ENCODE data around the gene PRSS48.
"Not testable (repeated sequence)": the region's sequence is repeated elsewhere in the genome, so short reads cannot be mapped to it uniquely, and the experiment has no call there.

The PRSS48 gene

DNA sequence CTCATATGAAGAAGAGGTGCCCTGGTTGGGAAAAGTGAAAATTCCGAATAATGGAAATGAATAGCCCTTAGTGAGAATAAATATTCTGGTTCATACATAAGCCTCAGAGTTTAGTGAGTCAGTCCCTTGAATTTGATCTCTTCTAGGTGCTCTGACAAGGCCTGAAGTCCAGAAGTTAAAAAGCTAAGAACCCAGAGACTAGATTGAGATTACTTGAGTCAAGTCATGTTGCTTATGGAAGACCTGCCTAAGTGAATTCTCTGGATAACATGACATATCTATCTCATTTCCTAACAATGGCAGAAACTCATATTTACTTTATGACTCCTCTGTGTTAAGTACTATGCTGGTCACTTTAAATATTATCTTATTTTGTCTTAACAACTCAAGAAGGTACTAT lies 10.5 kb upstream of the PRSS48 start:
- no peak for DNase-seq

- no peak for DNase-seq
Measured at GRCh38 chr4:151267104-151267503, 9.9 kb upstream of the PRSS48 start.

GRCh38 chr4:151267822-151268535 lies 9.0 kb upstream of the PRSS48 start:
- DNase-seq = no peak

GRCh38 chr4:151268905-151269304 lies 8.1 kb upstream of the PRSS48 start:
- not testable (repeated sequence) for DNase-seq

DNA sequence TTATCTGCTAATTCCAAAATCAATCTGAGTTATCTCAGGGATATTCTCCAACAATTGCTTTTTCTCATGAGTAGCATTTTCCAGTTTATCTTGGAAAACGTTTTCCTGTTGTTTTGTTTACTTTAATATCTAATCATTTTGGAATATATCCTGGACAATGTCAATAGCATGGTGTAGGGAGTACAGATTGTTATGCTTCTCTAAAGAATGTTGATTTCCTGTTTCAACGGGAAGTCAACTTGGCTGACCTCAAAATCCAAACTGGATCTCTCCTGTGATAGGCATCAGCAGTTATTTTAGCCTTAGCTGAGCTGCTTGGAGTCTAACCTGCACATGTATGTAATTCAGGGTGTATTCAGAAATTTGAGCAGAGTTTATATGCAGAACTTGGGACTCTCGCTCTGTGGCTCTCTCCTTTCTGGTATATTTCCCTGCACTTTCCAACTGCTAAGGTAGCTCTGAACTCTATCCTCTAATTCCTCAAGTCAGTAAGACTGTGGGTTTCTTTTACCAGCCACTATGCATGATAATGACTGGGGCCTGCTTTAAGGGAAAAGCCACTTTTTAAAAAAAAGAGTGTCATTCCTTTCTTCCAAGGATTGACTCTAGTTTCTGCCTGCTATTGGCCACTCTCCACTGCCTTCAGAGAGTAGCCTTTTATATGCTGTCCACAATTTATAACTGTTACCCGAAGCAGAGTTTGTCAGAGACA lies 7.7 kb downstream of the PRSS48 start:
- no peak for DNase-seq

DNA sequence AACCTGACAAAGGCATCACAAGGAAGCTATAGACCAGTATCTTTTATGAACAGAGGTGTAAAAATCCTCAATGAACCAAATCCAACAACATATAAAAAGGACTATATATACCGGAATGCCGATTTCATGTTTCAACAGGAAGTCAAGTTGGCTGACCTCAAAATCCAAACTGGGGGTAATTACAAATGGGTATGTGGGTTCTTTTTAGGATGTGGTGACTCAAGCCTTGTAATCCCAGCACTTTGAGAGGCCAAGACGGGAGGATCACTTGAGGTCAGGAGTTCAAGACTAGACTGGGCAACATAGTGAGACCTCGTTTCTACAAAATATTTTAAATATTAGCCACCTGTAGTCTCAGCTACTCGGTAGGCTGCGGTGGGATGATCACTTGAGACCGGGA lies 10.4 kb downstream of the PRSS48 start:
- DNase-seq = no peak

GRCh38 chr4:151291485-151291884 lies 14.5 kb downstream of the PRSS48 start:
- DNase-seq = no peak

GRCh38 chr4:151292038-151292437 lies 15.1 kb downstream of the PRSS48 start:
- no peak for DNase-seq

DNA sequence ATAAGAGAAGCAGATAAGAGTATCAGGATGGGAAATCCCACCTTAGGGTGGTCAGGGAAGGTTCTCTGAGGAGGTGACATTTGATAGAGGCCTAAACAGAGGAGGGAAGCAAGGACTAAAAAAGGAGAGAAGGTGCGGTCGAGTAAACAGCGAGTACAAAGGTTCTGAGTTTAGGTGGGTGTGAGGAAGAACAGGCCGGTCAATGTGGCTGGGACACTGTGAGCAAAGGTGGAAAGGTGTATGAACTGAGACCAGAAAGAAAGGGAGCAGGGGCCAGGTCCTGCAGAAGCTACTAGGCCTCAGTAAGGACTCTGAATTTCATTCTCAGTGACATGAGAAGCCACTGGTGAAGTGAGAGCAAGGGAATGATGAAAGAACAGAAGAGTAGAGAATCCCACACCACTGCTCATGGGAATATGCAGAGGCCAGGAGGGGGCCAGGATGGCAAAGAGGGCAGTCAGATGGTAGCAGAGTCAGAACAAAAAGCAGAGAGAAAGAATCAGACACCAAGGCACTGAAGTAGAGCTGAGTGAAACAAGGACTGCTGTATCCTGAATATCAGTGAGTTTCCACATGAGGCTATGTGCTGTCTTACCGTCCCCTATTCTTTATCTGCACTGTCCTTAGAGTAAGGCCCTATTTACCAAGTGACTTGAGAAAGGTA lies 18.0 kb downstream of the PRSS48 start:
- DNase-seq = no peak

- DNase-seq = peak; percentile 4
Measured at GRCh38 chr4:151296227-151296626, 19.3 kb downstream of the PRSS48 start.

- DNase-seq = no peak
Measured at GRCh38 chr4:151297170-151297569, 20.2 kb downstream of the PRSS48 start.

DNA sequence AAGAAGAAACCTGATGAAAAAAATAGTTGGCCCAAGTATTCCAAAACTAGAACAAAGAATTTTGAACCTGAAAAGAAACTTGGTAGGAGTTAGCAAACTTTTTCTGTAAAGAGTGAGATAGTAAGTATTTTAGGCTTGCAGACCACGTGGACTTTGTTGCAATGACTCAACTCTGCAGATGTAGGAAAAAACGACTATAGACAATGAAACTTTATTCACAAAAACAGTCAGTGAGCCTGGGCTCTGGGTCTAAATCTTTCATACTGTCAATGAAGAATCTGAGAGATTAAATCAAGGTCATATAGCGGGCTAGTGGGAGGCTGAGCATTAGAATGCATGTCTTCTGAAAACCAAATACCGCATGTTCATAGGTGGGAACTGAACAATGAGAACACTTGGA lies 25.5 kb downstream of the PRSS48 start:
- DNase-seq = no peak

DNA sequence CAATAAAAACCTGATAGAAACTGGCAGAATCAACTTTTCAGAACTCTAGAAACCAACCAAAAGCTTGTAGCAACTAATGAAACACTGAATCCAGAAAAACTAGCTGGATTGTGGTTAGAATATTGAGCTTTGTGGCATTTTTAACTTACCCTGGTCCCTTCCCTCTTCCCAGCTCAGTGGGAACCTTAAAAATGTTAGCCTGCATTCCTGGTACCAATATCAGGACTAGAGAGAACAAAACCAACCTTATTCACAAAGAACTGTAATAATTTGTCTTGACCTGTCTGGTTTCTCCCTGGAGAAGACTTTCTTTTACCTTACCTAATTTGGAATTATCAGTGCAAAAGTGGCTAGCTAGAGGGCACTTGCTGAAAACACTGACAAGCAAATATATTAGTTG lies 27.3 kb downstream of the PRSS48 start:
- no peak for DNase-seq

- DNase-seq = no peak
Measured at GRCh38 chr4:151304755-151305154, 27.8 kb downstream of the PRSS48 start.

DNA sequence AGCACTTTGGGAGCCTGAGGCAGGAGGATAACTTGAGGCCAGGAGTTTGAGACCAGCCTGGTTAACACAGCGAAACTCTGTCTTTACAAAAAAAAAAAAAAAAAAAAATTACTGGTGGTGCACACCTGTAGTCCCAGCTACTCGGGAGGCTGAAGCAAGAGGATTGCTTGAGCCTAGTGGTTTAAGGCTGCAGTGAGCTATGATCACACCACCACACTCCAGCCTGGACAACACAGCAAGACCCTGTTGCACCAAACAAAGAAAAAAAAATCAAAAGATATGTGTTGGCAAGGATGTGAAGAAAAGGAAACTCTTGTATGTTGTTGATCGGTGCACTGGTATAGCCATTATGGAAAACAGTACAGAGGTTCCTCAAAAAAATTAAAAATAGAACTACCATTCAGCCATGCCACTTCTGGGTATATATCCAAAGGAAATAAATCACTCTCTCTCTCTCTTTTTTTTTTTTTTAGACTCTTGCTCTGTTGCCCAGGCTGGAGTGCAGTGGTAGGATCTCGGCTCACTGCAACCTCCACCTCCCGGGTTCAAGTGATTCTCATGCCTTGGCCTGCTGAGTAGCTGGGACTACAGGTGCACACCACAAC lies 33.3 kb downstream of the PRSS48 start:
- DNase-seq = no peak

- no peak for DNase-seq
Measured at GRCh38 chr4:151313306-151314009, 36.5 kb downstream of the PRSS48 start.

GRCh38 chr4:151314010-151314355 lies 37.0 kb downstream of the PRSS48 start:
- DNase-seq = no peak

DNA sequence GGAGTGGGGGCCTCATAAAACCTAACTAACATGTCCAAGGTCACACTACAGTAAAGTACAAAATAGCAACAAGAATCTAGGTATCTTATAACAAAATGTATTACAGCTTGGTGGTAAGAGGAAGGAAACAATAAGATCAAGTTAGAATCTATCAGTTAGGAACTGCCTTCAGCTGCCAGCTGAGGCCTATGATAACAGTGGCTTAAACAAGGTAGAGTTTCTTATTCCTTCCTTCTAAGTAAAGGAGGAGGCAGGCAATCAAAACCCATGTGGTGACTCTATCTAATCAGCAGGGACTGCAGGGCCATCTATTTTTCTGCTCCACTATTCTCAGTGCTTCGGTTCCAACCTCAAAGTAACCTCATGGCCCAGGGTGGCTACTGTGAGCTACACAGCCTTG lies 37.5 kb downstream of the PRSS48 start:
- no peak for DNase-seq

- DNase-seq = no peak
Measured at GRCh38 chr4:151315212-151315886, 38.4 kb downstream of the PRSS48 start.

- no peak for DNase-seq
Measured at GRCh38 chr4:151316645-151317044, 39.7 kb downstream of the PRSS48 start.

DNA sequence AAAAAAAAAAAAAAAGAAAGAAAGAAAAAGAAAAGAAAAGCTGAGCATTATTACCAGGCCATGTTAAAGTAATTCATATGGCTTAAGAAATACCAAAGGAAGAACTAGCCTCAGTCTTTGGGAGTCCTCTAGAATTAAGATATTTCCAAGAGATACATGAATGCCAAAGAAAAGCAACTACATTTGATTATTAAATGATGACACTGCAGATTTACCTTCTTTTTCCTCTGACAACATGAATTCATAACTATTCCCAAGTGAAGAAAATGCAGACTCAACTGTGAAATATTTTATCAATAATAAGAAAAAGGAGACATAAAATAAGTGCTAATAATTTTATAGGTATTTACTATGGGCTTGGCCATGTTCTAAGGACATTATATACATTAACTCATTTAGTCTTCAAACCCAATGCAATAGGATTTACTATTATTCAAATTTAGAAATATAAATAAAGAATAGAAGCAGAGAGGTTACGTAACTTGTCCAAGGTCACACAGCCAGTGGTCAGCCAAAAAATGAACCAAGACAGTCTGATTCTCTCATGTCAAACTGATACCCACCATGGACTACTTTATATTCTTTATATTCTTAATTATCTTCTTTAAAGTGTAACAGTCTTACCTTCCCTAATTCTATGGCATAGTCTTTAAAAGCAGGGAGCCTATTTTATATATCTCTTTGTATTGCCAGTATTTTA lies 41.5 kb downstream of the PRSS48 start:
- no peak for DNase-seq

DNA sequence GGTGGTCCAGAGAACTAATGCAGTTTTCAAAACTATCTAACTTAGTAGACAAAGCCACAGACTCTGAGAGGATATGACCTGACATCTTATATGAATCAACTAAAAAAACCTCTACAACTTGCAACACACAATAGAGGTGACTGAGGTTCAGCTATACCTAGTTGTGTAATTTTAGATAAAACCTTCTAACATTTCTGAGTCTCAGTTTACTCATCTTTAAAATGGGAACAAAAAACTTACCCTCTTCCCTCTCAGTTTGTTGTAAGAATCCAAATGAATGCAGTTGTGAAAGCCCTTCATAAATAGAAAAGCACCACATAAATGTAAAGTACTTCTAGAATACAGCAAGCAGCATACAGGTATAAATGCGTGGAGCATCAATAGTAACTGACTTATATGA lies 42.5 kb downstream of the PRSS48 start:
- no peak for DNase-seq

Data from NCI-H1105 (cell line).